GM18519 (cell line): ENCODE measurements around the gene PARM1.
"Not testable (repeated sequence)": the region's sequence is repeated elsewhere in the genome, so short reads cannot be mapped to it uniquely, and the experiment has no call there.

ENCODE experiments used
- ATAC-seq: cut with Tn5 transposase; IDR thresholded peaks from one replicate; pipeline ENCODE4 v1.9.1; 2021; ENCODE audit warnings: mild to moderate bottlenecking, moderate library complexity; ENCODE audit not compliant: unreplicated experiment, low FRiP score

Gene PARM1

DNA sequence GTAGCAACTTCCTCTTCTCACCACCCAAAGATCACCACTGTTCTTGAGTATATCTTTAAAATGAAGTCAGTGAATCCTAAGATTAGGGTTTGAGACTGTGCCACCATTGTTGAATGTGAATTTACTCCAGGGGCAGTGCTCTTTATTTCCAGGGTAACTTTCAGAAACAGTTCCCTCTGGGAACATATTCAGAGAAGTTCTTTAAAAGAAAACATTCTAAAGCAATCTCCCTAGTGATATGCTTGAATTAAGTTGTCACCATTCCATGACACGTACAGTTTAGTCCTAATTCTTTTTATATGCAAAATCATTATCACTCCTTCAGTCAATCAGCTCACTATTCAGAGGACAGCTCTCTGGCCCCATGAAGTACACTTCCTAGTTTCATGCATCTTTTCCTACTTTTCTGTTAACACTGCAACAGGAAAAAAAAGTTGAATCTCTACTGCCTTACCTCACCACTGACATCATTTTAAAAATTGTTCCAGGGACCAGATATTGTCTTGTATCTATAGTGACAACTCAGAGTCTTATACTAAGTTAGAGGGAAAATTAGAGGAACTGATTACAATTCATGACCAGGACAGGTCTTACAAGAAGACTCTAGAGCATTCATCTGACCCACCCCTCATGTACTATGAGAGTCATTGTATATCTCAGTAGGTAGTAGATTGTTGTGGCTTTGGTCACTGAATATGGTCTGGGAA, 49.8 kb downstream of the PARM1 start:
- no peak for ATAC-seq

DNA sequence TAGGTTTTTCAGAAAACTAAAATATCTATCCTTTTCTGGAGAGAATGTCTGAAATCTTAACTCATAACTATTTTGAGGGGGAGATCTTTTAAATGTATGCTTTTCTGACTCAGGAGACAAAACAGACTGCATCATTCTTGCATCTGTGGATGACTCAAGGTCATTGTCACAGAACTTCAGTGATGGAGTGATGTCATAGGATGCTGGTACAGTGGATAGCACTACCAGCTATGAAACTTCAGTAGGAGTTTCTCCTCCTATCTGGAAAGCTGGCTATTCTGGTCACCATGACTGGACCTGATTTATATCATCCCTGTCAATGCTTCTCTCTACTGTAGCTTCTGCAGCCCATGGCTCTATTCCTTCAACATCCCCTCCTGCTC, 50.3 kb downstream of the PARM1 start:
- no peak for ATAC-seq

GRCh38 chr4:74990276-74990875, 57.5 kb downstream of the PARM1 start:
- ATAC-seq, result no peak

DNA sequence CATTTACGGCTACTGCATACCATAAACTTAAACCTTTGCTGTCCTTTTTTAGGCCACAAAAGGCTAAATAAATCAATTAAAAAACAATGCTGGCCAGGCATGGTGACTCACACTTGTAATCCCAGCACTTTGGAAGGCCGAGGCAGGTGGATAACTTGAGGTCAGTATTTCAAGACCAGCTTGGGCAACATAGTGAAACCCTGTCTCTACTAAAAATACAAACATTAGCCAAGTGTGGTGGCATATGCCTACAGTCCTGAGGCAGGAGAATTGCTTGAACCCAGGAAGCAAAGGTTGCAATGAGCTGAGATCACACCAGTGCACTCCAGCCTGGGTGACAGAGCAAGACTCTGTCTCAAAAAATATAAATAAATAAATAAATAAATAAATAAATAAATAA, 61.5 kb downstream of the PARM1 start:
- ATAC-seq, result not testable (repeated sequence)

DNA sequence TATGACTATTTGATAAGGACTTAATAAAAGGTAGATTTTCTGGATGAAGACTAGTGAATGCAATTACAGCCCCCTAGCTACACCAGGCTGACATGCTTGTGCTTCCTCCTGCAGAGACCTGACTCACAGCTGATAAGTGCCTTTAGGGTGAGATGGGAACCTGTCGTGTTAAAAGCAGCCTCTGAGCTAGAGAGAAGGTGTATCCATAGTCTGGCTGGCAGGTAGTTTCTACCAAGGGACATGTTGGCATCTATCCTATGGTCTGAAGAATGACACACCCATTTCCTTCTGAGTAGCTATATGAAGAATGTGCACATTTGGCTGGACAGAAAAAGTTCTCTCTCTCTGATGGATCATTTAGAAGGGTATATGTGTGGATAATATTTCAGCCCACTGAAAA, 64.1 kb downstream of the PARM1 start:
- ATAC-seq, result no peak

- no peak for ATAC-seq
These were observed 65.2 kb downstream of the PARM1 start for GRCh38 chr4:74997948-74998729.

- no peak for ATAC-seq
These were observed 66.9 kb downstream of the PARM1 start for GRCh38 chr4:74999714-75000309.

DNA sequence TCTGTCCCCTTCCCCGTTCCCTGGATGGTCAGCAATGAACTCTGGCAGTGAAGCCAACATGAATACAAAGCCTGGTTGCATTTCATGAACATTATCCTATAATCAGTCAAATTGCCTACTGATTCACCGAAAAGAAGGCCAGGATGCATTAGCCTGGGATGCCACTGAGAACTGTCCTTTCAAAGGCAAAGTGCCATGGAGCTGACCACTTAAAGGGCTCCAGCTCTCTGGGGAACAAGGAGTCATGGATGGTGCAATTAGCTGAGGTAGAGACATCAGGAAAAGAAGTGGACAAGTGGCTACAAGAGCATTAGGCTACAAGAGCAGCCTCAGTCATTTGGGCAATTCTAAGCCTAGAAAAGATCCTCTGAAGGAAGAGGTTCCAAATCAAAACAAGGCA, 69.0 kb downstream of the PARM1 start:
- no peak for ATAC-seq

GRCh38 chr4:75002381-75002780, 69.5 kb downstream of the PARM1 start:
- no peak for ATAC-seq

- no peak for ATAC-seq
These were observed 71.1 kb downstream of the PARM1 start for GRCh38 chr4:75003979-75004378.

- ATAC-seq, result no peak
These were observed 72.1 kb downstream of the PARM1 start for GRCh38 chr4:75004755-75005668.

DNA sequence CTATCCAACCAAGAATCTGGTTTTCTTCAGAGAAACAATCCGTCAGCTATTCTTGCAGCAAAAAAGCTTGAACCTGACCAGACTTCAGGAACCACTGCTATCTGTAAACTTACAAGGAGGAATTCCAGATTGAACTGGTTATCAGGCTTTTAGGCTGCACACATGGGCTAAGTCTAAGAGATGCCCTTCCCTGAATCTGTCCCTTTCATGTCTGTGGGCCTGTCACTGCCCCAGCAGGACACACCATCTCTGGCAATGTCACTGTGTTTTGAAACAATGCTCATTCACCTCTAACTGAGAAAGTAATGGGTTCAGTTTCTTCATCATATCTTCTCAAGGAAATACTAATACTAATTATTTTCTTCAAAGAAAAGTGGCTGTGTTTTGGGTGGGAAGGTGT, 72.8 kb downstream of the PARM1 start:
- no peak for ATAC-seq

- ATAC-seq, result no peak
These were observed 75.0 kb downstream of the PARM1 start for GRCh38 chr4:75007891-75008290.

DNA sequence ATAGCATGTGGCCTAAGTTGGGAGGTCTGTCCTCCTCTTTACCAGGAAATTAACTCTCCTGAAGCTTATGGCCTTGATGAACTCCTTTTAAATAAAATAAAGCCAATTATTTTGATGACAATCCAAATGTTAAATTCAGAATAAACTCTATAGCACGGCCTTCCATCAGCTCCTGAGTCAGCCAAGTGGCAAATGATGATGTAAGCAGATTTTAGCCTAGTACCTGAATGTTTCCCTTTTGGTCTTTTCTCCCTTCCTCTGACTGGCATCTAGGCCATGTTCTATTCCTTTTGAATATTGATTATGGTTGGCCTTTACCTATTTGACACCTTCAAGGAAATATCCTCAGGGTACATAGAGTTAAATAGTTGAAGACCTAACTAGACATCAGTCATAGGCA, 76.2 kb downstream of the PARM1 start:
- no peak for ATAC-seq

DNA sequence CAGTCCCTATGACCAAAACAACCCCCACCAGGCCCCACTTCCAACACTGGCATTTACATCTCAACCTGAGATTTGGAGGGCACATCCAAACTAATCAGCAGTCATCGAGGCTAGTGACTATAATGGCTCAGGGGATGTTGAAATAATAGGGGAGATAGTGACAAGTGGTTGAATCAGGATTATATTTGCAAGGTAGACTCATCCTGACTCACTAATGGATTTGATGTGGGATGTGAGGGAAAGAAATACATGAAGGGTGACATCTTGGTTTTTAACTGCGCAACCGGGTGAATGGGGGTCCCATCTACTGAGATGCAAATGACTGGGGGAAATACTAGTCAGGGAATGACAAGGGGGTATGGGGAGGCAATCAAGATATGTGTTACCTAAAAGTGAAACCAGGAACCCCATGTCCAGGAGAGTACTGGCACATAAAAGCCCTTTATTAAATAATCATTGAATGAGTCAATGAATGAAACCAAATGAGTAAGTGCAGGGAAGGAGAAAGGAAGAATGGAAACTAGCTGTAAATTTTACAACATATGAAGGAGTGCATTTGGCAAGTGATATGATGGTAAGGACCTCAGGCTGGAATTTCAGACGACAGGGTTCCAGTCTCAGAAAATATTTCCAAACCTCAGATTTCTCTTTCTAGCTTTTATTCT, 78.3 kb downstream of the PARM1 start:
- no peak for ATAC-seq

- ATAC-seq, result no peak
These were observed 82.7 kb downstream of the PARM1 start for GRCh38 chr4:75015627-75016026.

DNA sequence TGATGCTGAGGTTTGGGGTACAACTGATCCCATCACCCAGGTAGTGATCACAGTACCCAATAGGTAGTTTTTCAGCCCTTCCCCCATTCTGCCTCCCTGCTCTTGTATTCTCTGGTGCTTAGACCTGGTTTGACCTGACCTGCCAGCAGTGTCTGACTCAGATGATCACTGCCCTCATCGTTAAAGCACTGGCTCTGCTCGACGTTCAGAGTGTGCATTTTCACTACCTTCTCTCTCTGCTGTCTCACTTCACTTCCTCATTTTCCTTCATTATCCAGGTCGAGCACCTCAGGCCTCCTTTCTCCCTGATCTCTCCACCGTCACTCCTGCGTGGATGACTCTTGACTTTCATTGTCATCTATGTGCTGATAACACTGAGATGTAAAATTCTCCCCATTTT, 83.6 kb downstream of the PARM1 start:
- ATAC-seq, result no peak

DNA sequence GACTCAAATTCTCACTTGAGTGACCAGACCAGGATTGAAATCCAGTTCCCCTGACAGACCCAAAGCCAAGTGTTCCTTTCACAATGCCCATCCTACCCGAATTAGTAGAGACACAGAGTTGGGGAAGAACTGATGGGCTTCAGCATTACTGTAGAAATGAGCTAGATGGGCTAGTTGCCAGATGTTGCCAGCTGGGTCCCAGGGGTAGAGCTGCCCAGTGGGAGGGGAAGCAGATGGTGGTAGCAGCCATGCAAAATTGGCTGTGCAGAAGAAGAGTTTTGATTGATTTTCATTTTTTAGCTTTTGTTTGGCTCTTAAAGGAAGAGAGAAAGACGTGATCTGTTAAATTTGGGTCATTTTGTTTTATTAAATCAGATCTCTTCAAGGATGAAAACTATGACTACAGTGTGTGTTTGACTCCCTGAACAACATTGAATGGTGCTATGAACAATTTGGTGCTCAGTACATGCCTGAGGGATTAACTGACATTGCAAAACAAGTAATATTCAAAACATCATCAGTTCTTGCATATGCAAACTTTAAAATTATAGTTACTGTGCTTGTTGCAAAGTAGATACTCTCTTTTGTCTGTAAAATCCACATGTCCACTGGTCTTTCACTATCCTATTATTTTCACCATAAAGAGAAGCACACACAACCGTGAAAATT, 86.0 kb downstream of the PARM1 start:
- ATAC-seq, result no peak

DNA sequence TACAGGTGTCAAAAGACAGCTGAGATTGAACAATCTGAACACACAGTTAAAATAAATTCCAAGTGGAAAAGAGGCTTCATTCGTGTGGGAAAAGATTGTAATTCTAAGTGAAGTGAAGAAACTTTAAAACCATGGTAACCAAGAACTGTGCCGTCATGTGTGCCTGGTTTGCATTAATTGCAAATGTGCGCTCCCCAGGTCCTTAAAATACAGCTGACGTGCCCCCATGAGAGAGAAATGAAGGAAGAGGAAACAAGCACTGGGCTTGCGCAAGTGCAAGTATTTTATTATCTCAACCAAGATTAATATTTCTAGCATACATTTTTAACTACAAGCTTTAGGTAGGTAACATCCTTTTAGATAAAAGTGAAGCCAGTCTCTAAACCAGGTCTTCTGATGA, 92.5 kb downstream of the PARM1 start:
- no peak for ATAC-seq
